HG03571 (cell line): ENCODE measurements around the gene RAPGEF4.

ENCODE experiments used
- ATAC-seq: cut with Tn5 transposase; IDR thresholded peaks from one replicate; pipeline ENCODE4 v1.9.1; 2021; ENCODE audit not compliant: unreplicated experiment

Gene RAPGEF4

DNA sequence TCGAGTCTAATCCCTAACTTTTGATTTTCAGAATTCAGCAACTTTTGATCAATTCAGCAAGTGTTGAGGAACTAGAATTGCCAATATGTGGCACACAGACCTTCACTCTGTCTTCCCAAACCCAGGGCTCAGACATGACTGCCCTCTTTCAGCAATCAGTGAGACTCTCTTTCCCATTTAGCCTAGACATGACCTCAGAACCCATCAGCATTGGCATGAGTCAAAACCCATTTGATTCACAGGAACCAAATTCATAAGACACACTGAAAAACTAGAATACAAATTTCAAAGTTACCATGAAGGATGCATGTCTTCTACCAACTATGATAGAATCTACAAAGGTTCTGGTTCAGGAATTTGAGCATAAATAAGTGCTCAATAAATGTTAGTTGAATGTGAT lies 226.4 kb downstream of the RAPGEF4 start:
- no peak for ATAC-seq

DNA sequence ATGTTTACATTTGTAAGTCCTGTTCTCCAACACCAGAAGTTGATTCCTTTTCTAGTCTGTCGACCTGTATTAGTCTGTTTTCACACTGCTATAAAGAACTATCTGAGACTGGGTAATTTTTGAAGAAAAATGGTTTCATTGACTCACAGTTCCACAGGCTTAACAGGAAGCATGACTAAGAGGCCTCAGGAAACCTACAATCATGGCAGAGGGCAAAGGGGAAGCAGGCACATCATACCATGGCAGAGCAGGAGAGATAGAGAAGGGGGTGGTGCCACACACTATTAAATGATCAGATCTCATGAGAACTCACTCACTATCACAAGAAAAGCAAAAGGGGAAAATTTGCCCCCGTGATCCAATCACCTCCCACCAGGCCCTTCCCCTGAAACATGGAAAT lies 227.2 kb downstream of the RAPGEF4 start:
- no peak for ATAC-seq

DNA sequence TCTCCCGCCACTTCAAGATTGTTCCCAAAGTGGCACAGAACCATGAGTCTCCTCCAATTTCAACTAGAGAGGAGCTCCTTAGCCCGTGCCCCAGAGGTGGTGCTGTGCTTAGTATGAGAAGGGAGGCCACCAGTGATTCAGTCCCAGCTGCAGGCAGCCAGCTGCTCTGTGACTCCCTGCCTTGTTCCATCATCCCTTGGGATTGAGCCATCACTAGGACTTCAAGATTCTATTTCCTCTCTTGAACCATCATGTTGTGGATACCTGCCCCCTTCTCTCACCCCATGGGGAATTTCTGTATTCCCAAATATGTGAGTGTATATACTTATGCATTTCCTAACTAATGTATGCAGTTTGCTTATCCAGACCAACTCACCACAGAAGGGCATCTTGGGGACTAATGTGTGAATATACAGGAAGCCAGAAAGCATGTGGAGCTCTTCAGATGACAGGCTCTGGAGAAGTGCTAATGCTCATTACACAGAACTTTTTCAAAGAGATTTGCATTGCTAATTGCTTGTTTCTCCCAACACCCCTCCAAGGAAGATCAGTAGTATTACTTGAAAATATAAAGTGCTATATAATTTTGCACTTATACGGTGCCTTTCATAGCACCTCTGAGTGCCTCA lies 229.0 kb downstream of the RAPGEF4 start:
- no peak for ATAC-seq

DNA sequence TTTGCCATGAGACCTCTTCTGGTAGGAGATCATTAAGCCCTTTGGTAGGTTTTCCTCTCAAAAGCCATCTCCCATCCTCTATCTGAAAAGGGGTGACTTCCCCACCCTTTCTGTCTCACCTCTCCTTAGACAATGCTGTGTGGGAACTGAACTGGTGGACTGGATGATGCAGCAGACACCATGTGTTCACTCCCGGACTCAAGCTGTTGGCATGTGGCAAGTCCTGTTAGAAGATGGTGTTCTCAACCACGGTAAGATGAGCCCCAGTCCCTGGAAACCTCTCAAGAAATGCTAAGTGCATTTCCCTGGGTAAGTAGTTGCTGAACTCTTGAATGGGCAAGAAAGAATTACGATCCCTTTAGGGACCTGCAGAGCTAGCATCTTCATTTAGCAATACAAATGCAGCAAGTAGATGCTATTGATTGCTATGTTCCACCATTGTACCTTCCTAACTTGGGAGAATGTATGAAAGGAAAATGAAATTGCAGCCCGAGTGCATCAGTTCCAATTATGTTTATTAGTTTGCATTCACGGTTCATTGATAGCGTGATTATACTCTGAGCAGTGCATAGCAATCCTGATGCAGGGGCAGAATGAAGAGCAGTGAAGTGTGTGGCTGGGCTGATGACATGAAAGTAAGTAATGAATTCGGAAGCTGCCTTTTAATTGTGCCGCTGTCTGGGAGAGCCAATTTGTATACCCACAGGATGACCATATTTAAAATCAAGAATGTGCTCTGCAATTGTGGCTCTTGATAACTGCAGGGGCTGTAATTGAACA lies 230.0 kb downstream of the RAPGEF4 start:
- no peak for ATAC-seq

DNA sequence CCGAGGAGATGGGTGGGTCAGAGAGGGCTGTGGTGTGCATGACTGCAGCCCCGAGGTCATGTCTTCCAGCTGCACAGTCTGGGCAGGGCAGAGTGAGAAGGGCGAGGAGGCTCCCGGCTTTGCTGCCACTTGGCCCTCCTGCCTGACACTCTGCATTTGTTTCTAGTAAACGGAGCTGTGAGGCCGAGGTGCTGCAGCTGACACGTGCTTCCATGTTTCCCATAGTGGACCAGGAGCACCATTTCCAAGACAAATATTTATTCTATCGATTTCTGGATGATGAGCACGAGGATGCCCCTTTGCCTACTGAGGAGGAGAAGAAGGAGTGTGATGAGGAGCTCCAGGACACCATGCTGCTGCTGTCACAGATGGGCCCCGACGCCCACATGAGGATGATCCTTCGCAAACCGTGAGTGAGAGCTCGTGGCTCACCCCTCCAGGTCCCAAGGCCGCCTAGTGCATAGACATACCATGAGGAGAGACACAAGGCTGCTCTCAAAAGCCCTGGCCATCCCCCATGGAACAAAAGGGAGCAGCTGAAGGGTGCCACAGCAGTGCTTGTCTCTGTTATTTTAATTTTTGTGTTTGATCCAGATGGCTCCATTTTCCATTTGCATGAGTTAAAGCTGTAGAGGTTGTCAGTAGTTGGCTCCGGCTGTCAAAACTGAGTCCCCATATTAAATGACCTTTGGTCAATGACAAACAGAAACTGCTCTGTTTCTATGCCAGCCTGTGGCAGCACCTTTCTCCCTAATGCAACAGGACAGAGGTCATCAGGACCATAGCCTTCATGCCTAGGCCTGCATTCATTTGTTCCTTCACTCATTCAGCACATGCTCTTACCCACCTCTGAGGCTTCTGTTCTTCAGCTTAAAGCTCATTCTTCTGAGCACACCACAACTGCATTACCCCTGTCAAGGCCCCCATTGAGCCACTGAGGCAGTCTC lies 231.7 kb downstream of the RAPGEF4 start:
- no peak for ATAC-seq

DNA sequence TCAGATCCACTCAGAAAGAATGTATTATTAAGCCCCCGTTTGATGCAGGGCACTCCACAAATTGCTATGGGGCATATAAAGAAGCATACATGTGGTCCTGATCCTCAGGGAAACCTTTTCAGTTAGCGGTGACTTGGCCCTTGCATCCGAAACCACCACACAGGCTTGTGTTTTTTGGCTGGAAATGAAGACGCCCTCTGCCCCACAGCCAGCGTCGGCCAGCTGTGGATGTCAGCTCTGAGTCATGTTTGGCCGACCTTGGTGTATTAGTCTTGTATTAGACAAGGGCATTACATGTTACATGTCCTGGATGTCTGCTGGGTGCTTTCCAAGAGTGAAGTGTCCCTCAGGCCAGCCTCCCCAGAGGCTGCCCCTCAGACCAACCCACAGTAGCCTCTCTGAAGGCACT lies 232.4 kb downstream of the RAPGEF4 start:
- ATAC-seq, result no peak

DNA sequence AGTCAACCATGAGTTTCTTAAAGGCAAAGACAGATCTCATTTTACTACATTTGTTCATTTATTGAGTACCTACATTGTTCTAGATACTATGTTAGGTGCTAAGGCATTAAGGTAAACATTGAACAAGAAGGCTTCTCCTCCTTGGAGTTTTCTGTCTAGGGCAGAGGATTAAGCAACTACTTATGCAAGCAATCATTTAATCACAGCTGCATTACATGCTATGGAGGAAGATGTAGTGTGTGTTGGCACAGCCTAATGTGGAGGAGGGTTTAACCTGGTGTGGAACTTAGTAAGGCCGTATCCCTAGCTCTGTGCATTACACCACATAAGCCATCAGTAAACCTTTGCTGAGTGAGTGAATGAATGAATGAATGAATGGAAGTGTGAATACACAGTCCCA lies 233.5 kb downstream of the RAPGEF4 start:
- no peak for ATAC-seq

DNA sequence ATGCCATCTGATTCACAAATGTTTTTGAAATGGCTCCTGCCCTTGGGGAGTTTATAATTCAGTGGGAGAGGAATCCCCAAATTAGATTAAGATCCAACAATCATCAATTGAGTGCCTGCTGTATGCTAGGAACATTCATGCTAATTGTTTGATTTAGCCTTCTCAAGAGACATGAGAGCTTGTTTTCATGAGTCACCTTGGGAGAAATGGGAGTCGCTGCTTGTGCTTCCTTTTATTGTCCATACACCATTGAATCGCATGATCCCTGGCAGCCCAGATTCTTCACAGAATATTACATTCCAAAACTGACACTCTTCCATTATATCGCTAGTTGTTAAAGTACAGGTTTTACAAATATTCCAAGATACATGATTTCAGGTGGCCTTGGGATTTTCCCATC lies 234.0 kb downstream of the RAPGEF4 start:
- ATAC-seq, result no peak

DNA sequence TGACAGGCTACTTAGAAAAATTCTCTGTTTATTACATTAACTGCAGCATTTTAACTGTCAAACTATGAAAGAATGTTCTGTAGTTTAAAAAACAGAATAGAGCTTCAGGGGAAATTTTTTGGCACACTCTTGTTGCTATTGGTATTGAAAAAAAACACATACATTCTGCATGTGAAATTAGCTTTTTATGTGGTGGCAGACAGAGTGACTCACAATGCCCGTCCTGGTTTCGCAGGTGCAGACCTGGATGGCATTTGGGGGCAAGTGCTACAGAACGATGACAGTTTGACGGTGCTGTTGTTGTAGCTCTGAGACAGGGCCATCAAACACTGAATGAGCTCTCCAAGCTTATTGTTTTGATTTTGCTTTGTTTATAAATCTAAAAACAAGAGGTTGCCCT lies 235.0 kb downstream of the RAPGEF4 start:
- no peak for ATAC-seq

DNA sequence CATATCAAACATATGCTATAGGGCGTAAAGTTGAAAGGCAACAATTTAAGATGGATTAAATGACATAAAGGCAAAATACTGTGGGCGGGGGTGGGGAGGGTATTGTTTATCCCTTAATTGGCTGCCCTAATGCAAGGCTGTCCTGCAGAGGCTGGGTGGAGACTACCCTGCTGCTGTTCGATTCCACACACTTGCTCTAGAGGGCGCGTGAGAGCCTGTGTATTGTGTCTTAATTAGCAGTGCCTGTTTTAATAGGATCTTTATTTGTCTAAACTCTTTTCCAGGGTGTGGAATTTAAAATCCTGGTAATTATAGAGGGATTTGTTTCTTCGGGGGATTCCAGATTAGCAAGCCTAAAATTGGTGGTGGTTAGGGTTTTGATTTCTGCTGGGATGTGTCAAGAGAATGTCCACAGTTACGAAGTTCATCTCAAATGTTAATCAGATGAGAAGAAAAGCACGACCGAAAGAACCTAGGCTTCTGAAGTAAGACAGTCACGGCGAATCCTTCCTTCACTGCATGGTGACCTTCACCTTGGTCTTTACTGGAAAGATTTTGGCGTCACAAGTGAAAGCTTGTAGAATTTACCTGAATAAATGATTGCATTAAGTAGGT lies 236.5 kb downstream of the RAPGEF4 start:
- ATAC-seq, result no peak

DNA sequence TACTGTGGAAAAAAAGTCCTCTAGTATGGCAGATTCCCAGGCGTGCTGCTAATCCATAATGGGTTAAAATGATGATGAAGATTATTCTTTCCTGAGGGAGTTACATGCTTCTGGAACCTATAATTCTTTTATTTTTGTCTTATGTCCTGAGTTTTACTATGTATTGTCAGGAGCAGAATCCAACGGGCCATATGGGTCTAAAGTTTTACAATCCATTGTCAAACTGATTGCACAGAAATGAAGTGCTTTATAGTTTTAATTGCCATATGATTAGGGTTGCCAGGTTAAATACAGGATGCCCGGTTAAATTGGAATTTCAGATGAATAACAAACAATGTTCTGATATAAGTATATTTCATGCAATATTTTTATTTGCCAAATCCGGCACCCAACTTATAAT lies 239.1 kb downstream of the RAPGEF4 start:
- no peak for ATAC-seq

DNA sequence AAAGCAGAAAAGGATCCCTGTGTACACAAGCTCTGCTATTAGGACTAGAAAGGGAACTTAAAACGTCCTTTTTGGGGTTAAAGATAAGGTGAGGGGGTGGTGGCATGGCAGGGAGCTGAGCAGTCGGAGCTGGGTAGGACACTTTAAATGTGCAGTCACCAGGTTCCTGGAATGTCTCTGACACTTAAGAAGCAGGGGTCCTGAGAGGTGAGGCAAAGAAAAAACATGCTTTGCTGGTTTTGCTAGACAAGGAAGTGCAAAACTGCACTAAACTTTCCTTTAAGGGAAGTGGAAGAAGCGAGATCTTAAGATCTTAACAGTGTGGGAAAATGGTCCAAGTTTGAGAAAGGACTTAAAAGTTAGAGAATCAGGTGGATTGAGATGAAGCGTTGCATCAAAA lies 240.5 kb downstream of the RAPGEF4 start:
- ATAC-seq, result no peak

DNA sequence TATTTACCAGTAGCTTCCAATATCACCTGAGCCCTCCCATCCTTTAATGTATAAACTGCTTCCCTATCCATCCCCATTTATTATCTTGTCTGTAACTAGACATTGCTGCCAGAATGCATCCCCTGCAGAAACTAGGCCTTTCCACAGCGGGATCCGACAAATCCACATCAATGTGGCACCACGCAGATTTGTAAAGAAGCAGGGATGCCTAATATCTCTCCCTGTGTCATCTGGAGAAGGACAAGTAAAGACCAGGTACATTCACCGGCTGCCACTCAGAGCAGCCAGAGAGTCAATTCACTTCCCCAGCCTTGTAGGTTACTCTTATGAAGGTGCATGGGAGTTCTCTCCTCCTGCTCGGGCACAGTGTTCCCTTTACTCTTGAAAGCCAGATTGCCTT lies 241.2 kb downstream of the RAPGEF4 start:
- ATAC-seq, result no peak

DNA sequence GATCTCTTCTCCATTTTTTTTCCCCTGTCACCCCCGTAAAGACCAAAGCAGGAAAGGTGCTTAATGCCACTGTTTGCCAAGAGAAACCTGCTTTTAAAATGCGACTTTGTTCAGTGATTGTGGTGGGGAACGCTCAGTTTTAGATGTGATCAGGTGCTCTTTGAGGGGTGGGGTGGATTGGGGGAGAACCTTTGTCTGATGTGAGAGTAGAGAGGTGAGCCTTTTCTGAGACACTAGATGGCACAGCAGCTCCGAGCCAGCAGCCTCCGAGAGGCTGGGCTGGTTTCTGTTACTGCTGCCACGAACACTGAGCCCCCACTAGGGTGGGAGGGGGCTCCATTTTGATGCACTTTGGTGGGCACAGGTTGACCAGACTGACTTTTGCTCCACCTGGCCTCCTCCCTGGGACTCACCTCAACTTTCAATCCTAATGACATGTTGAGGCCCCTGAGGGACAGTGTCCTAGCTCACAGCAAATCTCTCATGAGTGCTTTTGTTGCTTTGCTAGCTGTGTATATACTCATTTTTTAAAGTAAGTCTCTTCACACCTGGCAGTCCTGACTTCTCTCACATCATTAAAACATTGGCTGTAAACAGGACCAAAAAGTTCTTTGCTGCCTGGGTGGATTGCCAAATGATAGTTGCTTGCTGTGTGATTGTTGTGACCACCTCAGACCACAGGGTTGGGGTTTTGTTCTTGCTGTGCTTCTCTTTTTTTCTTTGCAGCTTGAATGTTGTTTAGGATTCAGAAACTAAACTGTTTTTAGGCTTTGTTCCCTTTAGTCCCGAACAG lies 241.8 kb downstream of the RAPGEF4 start:
- no peak for ATAC-seq

DNA sequence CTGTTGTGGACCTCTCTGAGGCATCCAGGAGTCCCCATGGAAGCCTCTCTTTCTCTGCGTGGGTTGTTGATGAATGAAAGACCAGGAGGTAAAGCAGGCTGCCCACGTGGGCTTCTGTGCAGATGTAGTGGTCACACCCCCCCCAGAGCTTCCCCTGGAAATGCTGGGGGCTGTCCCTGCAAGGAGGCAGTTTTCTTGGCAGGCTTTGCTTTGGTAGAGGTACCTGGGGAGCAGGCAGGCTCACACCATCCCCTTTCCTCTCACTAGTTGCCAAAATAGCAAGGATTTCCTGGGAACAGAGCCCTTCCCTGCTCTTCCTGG lies 242.4 kb downstream of the RAPGEF4 start:
- no peak for ATAC-seq

DNA sequence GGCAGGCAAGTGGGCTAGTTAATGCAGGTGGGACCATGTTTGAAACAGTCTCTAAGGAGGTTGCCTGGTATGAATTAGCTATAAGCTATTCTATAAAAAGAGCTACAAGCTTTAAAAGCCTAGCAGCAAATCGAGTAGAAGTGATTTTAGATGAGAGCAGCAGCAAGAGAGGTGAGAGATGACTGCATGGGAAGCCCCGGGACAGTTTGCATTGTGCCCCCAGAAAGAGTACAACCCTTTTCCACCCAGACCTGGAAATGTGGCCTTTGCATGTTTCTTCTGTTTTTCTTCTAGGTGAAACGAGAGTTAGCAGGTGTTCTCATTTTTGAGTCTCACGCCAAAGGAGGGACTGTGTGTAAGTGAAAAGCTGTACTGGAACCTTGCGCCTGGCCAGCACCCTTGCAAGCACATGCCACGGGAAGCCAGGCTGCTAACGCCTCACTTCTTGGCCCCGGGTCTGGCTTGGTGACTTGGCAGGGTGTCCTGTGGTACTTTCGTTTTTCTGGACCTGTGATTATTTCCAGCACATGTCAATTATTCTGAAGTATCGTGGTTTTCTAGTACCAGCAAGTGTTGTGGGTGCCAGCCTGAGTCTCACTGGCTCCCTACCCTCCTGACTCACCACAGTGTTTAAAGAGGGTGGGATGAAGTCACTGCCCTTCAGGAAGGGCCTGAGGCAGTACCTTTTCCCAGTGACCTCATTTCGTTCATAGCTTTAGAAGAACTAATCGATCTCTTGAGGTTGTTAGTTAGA lies 249.7 kb downstream of the RAPGEF4 start:
- ATAC-seq, result no peak

DNA sequence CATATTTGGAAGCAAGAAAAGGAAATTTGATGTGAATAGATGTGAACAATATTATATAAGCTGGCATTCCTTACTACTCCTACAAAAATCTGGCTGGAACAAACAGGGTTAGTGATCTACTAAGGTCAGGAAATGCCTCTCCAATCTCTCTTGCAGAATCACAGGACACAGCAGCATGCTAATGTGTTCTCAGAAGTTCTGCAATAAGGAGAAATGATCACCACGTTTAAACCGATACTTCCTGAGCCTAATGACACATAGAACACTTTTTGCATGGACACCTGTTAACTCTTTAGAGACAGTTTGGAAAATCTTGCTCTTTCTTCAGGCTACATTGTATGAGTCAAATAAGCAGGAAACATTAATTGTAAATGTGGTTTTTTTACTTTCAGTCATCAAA lies 250.4 kb downstream of the RAPGEF4 start:
- ATAC-seq, result no peak

DNA sequence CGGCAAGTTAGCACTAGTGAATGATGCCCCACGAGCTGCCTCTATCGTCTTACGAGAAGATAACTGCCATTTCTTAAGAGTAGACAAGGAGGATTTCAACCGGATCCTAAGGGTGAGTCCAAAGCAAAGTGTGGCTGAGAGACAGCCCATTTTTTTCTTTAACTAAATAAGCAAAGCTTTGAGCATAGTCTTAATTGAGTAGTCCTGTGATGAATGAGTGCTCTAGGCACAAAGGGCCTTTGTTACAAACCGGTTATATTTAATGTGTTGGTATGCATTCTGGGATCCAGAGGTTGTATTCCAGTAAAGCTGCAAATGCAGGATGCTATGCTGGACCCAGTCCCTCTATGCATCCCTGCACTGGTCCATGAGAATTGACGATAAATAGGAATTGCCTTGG lies 253.1 kb downstream of the RAPGEF4 start:
- ATAC-seq, result no peak

DNA sequence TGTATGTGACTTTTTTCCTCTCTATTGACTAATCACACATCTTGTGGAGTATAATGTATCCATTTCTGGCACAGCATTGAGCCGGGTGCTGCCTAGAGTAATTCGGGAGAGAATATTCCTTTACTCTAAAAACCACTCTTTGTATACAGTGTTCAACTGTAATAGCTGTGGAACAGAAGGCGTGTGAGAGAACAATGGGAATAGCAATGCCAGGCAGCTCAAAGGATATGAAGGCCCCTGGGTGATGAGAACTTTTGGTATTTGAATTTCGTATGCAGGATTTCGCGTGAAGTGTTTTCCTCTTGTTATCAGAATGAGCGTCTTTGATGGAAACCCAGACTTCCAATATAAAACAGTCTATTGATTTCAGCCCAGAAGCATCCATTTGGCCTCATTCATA lies 255.4 kb downstream of the RAPGEF4 start:
- no peak for ATAC-seq

DNA sequence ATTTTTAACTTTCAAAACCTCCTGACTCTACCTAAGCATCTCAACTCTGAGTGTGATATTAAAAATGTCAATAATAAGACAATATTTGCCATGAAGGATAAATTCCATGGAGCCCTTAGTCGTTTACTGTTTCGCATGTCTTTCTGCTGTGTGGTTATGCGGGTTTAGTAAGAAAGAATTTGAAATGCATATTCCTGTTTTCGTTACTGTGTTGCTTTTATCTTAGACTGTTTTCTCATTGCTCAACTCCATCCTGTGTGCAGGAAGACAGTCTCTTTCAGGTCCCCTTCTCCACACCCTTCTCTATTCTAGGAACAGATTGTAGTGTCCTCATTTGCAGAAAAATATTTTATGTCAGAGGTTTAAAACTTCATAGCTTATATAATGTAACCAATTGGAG lies 257.5 kb downstream of the RAPGEF4 start:
- no peak for ATAC-seq
